ENCODE results near the gene EHD1. TPM values are rescaled to one million over a fixed set of nuclear protein-coding genes. Genes with fewer than 3 reads are reported as not detected.

Gene EHD1
- total and polyA plus RNA-seq, 9 of the 15 experiments (the other 6 are each of a cell fraction or from before 2014, with no cell fraction given), result 0.46 to 65.0 (median 16.4) TPM

GRCh38 chr11:64865286-64866172, 12.9 kb downstream of the EHD1 start (continued):
- TF ChIP-seq, protein P1, sequence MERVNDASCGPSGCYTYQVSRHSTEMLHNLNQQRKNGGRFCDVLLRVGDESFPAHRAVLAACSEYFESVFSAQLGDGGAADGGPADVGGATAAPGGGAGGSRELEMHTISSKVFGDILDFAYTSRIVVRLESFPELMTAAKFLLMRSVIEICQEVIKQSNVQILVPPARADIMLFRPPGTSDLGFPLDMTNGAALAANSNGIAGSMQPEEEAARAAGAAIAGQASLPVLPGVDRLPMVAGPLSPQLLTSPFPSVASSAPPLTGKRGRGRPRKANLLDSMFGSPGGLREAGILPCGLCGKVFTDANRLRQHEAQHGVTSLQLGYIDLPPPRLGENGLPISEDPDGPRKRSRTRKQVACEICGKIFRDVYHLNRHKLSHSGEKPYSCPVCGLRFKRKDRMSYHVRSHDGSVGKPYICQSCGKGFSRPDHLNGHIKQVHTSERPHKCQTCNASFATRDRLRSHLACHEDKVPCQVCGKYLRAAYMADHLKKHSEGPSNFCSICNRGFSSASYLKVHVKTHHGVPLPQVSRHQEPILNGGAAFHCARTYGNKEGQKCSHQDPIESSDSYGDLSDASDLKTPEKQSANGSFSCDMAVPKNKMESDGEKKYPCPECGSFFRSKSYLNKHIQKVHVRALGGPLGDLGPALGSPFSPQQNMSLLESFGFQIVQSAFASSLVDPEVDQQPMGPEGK (CRISPR knock-in tag; IDR thresholded peaks at IDR 0.05; ENCODE audit: borderline replicate concordance), result no peak
- TF ChIP-seq, protein P2, sequence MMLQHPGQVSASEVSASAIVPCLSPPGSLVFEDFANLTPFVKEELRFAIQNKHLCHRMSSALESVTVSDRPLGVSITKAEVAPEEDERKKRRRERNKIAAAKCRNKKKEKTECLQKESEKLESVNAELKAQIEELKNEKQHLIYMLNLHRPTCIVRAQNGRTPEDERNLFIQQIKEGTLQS (IDR thresholded peaks at IDR 0.05), result peak; percentile 41; the same call in 1 of the 2 replicates
- TF ChIP-seq, protein P2 (CRISPR knock-in tag; conservative IDR thresholded peaks at IDR 0.05), result no peak
- TF ChIP-seq TRIM28 (IDR thresholded peaks at IDR 0.05) (no peak), FOS (IDR thresholded peaks at IDR 0.05; ENCODE audit: extremely low read depth, insufficient read length) (no peak), NR2F6 (CRISPR knock-in tag; IDR thresholded peaks at IDR 0.05) (no peak)

Data from K562 (cell line).